Measurements from ENCODE around the gene CMPK1.

CMPK1 gene

GRCh38 chr1:47406966-47407365, 73.4 kb downstream of the CMPK1 start:
- TF ChIP-seq SPI1 (IDR thresholded peaks at IDR 0.05; ENCODE audit: borderline replicate concordance, low read depth) (no peak), REST (IDR thresholded peaks at IDR 0.05; ENCODE audit: insufficient replicate concordance, low read depth) (no peak), CTCF (IDR thresholded peaks at IDR 0.05; ENCODE audit: insufficient read depth, low read length) (no peak), GABPA (IDR thresholded peaks at IDR 0.05; ENCODE audit: low read depth) (no peak), POLR2AphosphoS5 (IDR thresholded peaks at IDR 0.05; ENCODE audit: low read depth) (no peak)
- peaks cover 5% of the 10 kb centered on the region for H3K27me3 ChIP-seq (ENCODE audit: insufficient read depth, poor library complexity, severe bottlenecking)
- no peak for DNase-seq (ENCODE audit: low read depth in 1 of 2, low spot score in 1 of 2)
- no peak overlapping the region for H3K4me3 ChIP-seq (replicated peaks; ENCODE audit: insufficient read depth, low read length)
- H3K27ac ChIP-seq (replicated peaks): no peak overlapping the region

GRCh38 chr1:47407481-47407880, 73.9 kb downstream of the CMPK1 start:
- DNase-seq (ENCODE audit: low read depth in 1 of 2, low spot score in 1 of 2): no peak
- Histone ChIP-seq H3K4me3 (replicated peaks; ENCODE audit: insufficient read depth, low read length) (no peak overlapping the region), H3K27ac (replicated peaks) (no peak overlapping the region), H3K27me3 (ENCODE audit: insufficient read depth, poor library complexity, severe bottlenecking) (peaks cover 5% of the 10 kb centered on the region)
- TF ChIP-seq CTCF (IDR thresholded peaks at IDR 0.05; ENCODE audit: insufficient read depth, low read length) (no peak), SPI1 (IDR thresholded peaks at IDR 0.05; ENCODE audit: borderline replicate concordance, low read depth) (no peak), GABPA (IDR thresholded peaks at IDR 0.05; ENCODE audit: low read depth) (no peak), REST (IDR thresholded peaks at IDR 0.05; ENCODE audit: insufficient replicate concordance, low read depth) (no peak), POLR2AphosphoS5 (IDR thresholded peaks at IDR 0.05; ENCODE audit: low read depth) (no peak)

- DNase-seq (ENCODE audit: low read depth in 1 of 2, low spot score in 1 of 2): no peak
- Histone ChIP-seq H3K27me3 (ENCODE audit: insufficient read depth, poor library complexity, severe bottlenecking) (peaks cover 8% of the 10 kb centered on the region), H3K27ac (replicated peaks) (no peak overlapping the region), H3K4me3 (replicated peaks; ENCODE audit: insufficient read depth, low read length) (no peak overlapping the region)
- TF ChIP-seq POLR2AphosphoS5 (IDR thresholded peaks at IDR 0.05; ENCODE audit: low read depth): no peak
Measured at GRCh38 chr1:47409311-47410067, 75.9 kb downstream of the CMPK1 start.

GRCh38 chr1:47410068-47410455, 76.5 kb downstream of the CMPK1 start:
- Histone ChIP-seq H3K27ac (replicated peaks) (no peak overlapping the region), H3K27me3 (ENCODE audit: insufficient read depth, poor library complexity, severe bottlenecking) (peaks cover 14% of the 10 kb centered on the region), H3K4me3 (replicated peaks; ENCODE audit: insufficient read depth, low read length) (no peak overlapping the region)
- TF ChIP-seq CTCF (IDR thresholded peaks at IDR 0.05; ENCODE audit: insufficient read depth, low read length) (no peak), POLR2AphosphoS5 (IDR thresholded peaks at IDR 0.05; ENCODE audit: low read depth) (no peak), REST (IDR thresholded peaks at IDR 0.05; ENCODE audit: insufficient replicate concordance, low read depth) (no peak), GABPA (IDR thresholded peaks at IDR 0.05; ENCODE audit: low read depth) (no peak), SPI1 (IDR thresholded peaks at IDR 0.05; ENCODE audit: borderline replicate concordance, low read depth) (no peak)
- DNase-seq (ENCODE audit: low read depth in 1 of 2, low spot score in 1 of 2): no peak
